ENCODE results near the gene SLX9.

- TF ChIP-seq CTCF (IDR thresholded peaks at IDR 0.05; ENCODE audit: borderline replicate concordance, extremely low read depth, low read length, poor library complexity, severe bottlenecking) (no peak), EZH2 (IDR thresholded peaks at IDR 0.05; ENCODE audit: borderline replicate concordance, low read depth, low read length, severe bottlenecking) (no peak)
Observed at GRCh38 chr21:44987886-44988606, 48.2 kb downstream of the SLX9 start.

Measured in DND-41 (cell line).